WTC11 (cell line): ENCODE data around the gene CDH2. TPM values are rescaled to one million over a fixed set of nuclear protein-coding genes. Genes with fewer than 3 reads are reported as not detected.

Experiments used
- ATAC-seq: fragments of 200-7000 bp; cut with Tn5 transposase; 2 replicates; pipeline ENCODE4 v1.10.0; 2021; ENCODE audit warnings: mild to moderate bottlenecking, moderate library complexity
- CTCF ChIA-PET: fragments of 300-600 bp; sonication (Branson Sonifier 250); formaldehyde crosslinking; loops from one replicate; lab custom pipeline; 2021; ENCODE audit warnings: antibody characterized with exemption; lab: Charles Lee
- POLR2A ChIA-PET: fragments of 350-600 bp; sonication (Branson Sonifier 250); formaldehyde crosslinking; loops from one replicate; lab custom pipeline; 2021; ENCODE audit warnings: antibody characterized with exemption; lab: Charles Lee
- DNase-seq: peaks from one replicate; pipeline ENCODE4 v3.0.0; 2021; ENCODE audit warnings: low spot score
- H3K27ac Mint-ChIP-seq: 2 replicates; pipeline ENCODE4 v1.8.0; 2021; ENCODE audit warnings: mixed read lengths
- H3K27me3 Mint-ChIP-seq: 2 replicates; pipeline ENCODE4 v1.8.0; 2021; ENCODE audit warnings: low read depth, mild to moderate bottlenecking, moderate library complexity, mixed read lengths
- H3K36me3 Mint-ChIP-seq: 2 replicates; pipeline ENCODE4 v1.8.0; 2021; ENCODE audit warnings: mixed read lengths
- H3K4me1 Mint-ChIP-seq: 2 replicates; pipeline ENCODE4 v1.8.0; 2022; ENCODE audit warnings: mixed read lengths
- H3K4me3 Mint-ChIP-seq: 2 replicates; pipeline ENCODE4 v1.8.0; 2021; ENCODE audit warnings: mild to moderate bottlenecking, moderate library complexity, mixed read lengths
- H3K9me3 Mint-ChIP-seq: 2 replicates; pipeline ENCODE4 v1.8.0; 2021; ENCODE audit warnings: mixed read lengths
- CREB1 ChIP-seq: sonication (generic); formaldehyde crosslinking; IDR thresholded peaks from 2 replicates; pipeline ENCODE4 v1.8.0; 2023; ENCODE audit warnings: mild to moderate bottlenecking, missing genetic modification reagents
- GTF2I ChIP-seq: fragments of 250-450 bp; sonication (Bioruptor Pico); conservative IDR thresholded peaks from 2 replicates; pipeline ENCODE4 v1.4.0; 2021; ENCODE audit warnings: mild to moderate bottlenecking
- KAT7 ChIP-seq: sonication (generic); formaldehyde crosslinking; IDR thresholded peaks from 2 replicates; pipeline ENCODE4 v1.8.1; 2023; ENCODE audit warnings: missing genetic modification reagents, mild to moderate bottlenecking, borderline replicate concordance
- MXD4 ChIP-seq: fragments of 250-450 bp; sonication (Bioruptor Pico); IDR thresholded peaks from 2 replicates; pipeline ENCODE4 v1.8.0; 2021; ENCODE audit warnings: mild to moderate bottlenecking, moderate library complexity, borderline replicate concordance
- NFYB ChIP-seq: sonication (generic); formaldehyde crosslinking; conservative IDR thresholded peaks from 2 replicates; pipeline ENCODE4 v1.8.0; 2022; ENCODE audit warnings: low read depth, missing genetic modification reagents
- NR1H2 ChIP-seq: sonication (generic); formaldehyde crosslinking; IDR thresholded peaks from 2 replicates; pipeline ENCODE4 v1.9.0; 2021; ENCODE audit warnings: mild to moderate bottlenecking, moderate library complexity, missing genetic modification reagents
- OVOL2 ChIP-seq: fragments of 250-450 bp; sonication (Bioruptor Pico); IDR thresholded peaks from 2 replicates; pipeline ENCODE4 v1.9.0; 2021; ENCODE audit warnings: mild to moderate bottlenecking, borderline replicate concordance
- ZNF121 ChIP-seq: sonication (generic); formaldehyde crosslinking; IDR thresholded peaks from 2 replicates; pipeline ENCODE4 v1.8.0; 2023; ENCODE audit warnings: missing genetic modification reagents
- ZNF232 ChIP-seq: sonication (generic); formaldehyde crosslinking; IDR thresholded peaks from 2 replicates; pipeline ENCODE4 v1.8.0; 2022; ENCODE audit warnings: mild to moderate bottlenecking, missing genetic modification reagents
- ZNF396 ChIP-seq: fragments of 250-450 bp; sonication (Bioruptor Pico); IDR thresholded peaks from 2 replicates; pipeline ENCODE4 v1.8.0; 2021; ENCODE audit warnings: mild to moderate bottlenecking, moderate library complexity, borderline replicate concordance
- total RNA-seq: library from RNA; stranded (reverse); gene quantifications from 3 replicates; pipeline ENCODE4 v1.2.3, GENCODE V29; 2021
- TF ChIP-seq, protein P1 (sequence below): sonication (generic); formaldehyde crosslinking; IDR thresholded peaks from 2 replicates; pipeline ENCODE4 v1.8.0; 2022; ENCODE audit warnings: missing genetic modification reagents
- TF ChIP-seq, protein P2 (sequence below): sonication (generic); formaldehyde crosslinking; IDR thresholded peaks from 2 replicates; pipeline ENCODE4 v1.8.1; 2022; ENCODE audit warnings: mild to moderate bottlenecking, moderate library complexity, missing genetic modification reagents
- TF ChIP-seq, protein P3 (sequence below): sonication (generic); formaldehyde crosslinking; IDR thresholded peaks from 2 replicates; pipeline ENCODE4 v1.8.1; 2022; ENCODE audit warnings: low read depth, mild to moderate bottlenecking, moderate library complexity, missing genetic modification reagents, borderline replicate concordance
- TF ChIP-seq, protein P4 (sequence below): fragments of 250-450 bp; sonication (Bioruptor Pico); IDR thresholded peaks from 2 replicates; pipeline ENCODE4 v1.9.0; 2021; ENCODE audit warnings: moderate library complexity, mild to moderate bottlenecking, inconsistent platforms, borderline replicate concordance
- TF ChIP-seq, protein P5 (sequence below): sonication (generic); formaldehyde crosslinking; IDR thresholded peaks from 2 replicates; pipeline ENCODE4 v1.8.0; 2022; ENCODE audit warnings: mild to moderate bottlenecking, missing genetic modification reagents
- TF ChIP-seq, protein P6 (sequence below): sonication (generic); formaldehyde crosslinking; IDR thresholded peaks from 2 replicates; pipeline ENCODE4 v1.8.1; 2023; ENCODE audit warnings: mild to moderate bottlenecking, missing genetic modification reagents, moderate library complexity
- TF ChIP-seq, protein P7 (sequence below): fragments of 250-450 bp; sonication (Bioruptor Pico); IDR thresholded peaks from 2 replicates; pipeline ENCODE4 v2.1.2; 2022; ENCODE audit warnings: mild to moderate bottlenecking, moderate library complexity

CDH2 gene
- total RNA-seq, 1 experiment from 2014 or later: 17.3 TPM

DNA sequence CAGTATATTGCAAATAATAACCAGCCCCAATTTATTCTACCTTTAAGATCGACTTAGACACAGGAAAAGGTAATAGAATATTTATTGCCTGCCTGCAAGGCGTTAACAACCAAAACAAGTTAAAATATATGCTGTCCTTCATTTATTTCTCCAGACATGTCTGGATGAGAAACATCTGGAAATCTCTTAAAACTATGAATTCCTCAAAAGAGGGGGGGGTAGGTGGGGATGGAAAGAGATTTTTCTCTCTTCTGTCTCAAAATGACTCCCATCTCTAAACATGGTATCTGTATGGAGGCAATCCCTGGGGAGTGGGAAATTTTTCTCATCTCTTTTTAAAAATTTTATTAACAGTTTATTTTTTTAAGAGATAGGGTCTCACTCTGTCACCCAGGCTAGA is 113.0 kb downstream of the CDH2 start:
- ATAC-seq: no peak
- Mint-ChIP-seq H3K4me1 (peaks cover 15% of the 10 kb centered on the region), H3K27me3 (no peaks in the 10 kb centered on the region), H3K27ac (no peak overlapping the region), H3K9me3 (peaks cover 14% of the 10 kb centered on the region), H3K4me3 (no peak overlapping the region), H3K36me3 (peaks cover 2% of the 10 kb centered on the region; the same call in 1 of the 2 replicates)
- POLR2A ChIA-PET: no interaction called here
- CTCF ChIA-PET: no interaction called here
- DNase-seq: no peak
- TF ChIP-seq CREB1 (CRISPR knock-in tag): no peak
- TF ChIP-seq, protein P1, sequence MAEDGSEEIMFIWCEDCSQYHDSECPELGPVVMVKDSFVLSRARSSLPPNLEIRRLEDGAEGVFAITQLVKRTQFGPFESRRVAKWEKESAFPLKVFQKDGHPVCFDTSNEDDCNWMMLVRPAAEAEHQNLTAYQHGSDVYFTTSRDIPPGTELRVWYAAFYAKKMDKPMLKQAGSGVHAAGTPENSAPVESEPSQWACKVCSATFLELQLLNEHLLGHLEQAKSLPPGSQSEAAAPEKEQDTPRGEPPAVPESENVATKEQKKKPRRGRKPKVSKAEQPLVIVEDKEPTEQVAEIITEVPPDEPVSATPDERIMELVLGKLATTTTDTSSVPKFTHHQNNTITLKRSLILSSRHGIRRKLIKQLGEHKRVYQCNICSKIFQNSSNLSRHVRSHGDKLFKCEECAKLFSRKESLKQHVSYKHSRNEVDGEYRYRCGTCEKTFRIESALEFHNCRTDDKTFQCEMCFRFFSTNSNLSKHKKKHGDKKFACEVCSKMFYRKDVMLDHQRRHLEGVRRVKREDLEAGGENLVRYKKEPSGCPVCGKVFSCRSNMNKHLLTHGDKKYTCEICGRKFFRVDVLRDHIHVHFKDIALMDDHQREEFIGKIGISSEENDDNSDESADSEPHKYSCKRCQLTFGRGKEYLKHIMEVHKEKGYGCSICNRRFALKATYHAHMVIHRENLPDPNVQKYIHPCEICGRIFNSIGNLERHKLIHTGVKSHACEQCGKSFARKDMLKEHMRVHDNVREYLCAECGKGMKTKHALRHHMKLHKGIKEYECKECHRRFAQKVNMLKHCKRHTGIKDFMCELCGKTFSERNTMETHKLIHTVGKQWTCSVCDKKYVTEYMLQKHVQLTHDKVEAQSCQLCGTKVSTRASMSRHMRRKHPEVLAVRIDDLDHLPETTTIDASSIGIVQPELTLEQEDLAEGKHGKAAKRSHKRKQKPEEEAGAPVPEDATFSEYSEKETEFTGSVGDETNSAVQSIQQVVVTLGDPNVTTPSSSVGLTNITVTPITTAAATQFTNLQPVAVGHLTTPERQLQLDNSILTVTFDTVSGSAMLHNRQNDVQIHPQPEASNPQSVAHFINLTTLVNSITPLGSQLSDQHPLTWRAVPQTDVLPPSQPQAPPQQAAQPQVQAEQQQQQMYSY: no peak
- TF ChIP-seq, protein P2, sequence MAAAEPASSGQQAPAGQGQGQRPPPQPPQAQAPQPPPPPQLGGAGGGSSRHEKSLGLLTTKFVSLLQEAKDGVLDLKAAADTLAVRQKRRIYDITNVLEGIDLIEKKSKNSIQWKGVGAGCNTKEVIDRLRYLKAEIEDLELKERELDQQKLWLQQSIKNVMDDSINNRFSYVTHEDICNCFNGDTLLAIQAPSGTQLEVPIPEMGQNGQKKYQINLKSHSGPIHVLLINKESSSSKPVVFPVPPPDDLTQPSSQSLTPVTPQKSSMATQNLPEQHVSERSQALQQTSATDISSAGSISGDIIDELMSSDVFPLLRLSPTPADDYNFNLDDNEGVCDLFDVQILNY: no peak
- TF ChIP-seq ZNF396 (CRISPR knock-in tag): no peak
- no peak for TF ChIP-seq NFYB (CRISPR knock-in tag)
- no peak for TF ChIP-seq NR1H2 (CRISPR knock-in tag)
- no peak for TF ChIP-seq ZNF121 (CRISPR knock-in tag)

DNA sequence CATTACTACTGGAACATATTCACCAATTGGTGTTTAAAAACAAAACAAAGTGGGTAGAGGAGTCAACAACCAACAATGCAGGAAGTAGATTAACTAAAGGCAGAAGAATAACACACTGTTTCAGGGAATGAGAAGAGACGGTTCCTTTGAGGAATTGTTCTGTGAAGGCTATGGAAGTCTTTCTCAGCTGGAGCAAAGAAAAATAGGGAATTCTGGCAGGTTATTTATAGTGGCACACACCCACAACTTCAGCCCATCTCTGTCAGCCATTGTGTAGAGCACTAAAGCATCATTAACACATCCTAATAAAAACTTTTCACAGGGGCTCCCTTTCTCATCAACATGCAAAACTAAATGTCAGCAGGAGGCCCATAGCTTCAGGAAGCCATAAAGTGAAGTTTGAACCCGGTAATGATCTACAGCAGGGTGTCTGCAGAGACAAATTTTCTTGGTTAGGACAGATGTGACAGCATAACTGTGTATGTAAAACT is 113.6 kb downstream of the CDH2 start:
- Mint-ChIP-seq H3K27me3 (no peaks in the 10 kb centered on the region), H3K36me3 (peaks cover 2% of the 10 kb centered on the region; the same call in 1 of the 2 replicates), H3K27ac (no peak overlapping the region), H3K9me3 (peaks cover 14% of the 10 kb centered on the region), H3K4me3 (no peak overlapping the region), H3K4me1 (peaks cover 15% of the 10 kb centered on the region)
- ATAC-seq (no peak; the same call in 1 of the 2 replicates), DNase-seq (no peak)
- TF ChIP-seq, protein P3, sequence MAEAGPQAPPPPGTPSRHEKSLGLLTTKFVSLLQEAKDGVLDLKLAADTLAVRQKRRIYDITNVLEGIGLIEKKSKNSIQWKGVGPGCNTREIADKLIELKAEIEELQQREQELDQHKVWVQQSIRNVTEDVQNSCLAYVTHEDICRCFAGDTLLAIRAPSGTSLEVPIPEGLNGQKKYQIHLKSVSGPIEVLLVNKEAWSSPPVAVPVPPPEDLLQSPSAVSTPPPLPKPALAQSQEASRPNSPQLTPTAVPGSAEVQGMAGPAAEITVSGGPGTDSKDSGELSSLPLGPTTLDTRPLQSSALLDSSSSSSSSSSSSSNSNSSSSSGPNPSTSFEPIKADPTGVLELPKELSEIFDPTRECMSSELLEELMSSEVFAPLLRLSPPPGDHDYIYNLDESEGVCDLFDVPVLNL (CRISPR knock-in tag): no peak
- TF ChIP-seq, protein P4, sequence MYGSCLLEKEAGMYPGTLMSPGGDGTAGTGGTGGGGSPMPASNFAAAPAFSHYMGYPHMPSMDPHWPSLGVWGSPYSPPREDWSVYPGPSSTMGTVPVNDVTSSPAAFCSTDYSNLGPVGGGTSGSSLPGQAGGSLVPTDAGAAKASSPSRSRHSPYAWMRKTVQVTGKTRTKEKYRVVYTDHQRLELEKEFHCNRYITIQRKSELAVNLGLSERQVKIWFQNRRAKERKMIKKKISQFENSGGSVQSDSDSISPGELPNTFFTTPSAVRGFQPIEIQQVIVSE (CRISPR knock-in tag): no peak
- TF ChIP-seq GTF2I (CRISPR knock-in tag) (no peak), MXD4 (CRISPR knock-in tag) (no peak), ZNF232 (no peak), KAT7 (no peak)
- TF ChIP-seq, protein P5, sequence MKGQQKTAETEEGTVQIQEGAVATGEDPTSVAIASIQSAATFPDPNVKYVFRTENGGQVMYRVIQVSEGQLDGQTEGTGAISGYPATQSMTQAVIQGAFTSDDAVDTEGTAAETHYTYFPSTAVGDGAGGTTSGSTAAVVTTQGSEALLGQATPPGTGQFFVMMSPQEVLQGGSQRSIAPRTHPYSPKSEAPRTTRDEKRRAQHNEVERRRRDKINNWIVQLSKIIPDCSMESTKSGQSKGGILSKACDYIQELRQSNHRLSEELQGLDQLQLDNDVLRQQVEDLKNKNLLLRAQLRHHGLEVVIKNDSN (CRISPR knock-in tag): no peak
- TF ChIP-seq, protein P6, sequence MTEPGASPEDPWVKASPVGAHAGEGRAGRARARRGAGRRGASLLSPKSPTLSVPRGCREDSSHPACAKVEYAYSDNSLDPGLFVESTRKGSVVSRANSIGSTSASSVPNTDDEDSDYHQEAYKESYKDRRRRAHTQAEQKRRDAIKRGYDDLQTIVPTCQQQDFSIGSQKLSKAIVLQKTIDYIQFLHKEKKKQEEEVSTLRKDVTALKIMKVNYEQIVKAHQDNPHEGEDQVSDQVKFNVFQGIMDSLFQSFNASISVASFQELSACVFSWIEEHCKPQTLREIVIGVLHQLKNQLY (CRISPR knock-in tag): no peak
- CTCF ChIA-PET: no interaction called here
- POLR2A ChIA-PET: no interaction called here

DNA sequence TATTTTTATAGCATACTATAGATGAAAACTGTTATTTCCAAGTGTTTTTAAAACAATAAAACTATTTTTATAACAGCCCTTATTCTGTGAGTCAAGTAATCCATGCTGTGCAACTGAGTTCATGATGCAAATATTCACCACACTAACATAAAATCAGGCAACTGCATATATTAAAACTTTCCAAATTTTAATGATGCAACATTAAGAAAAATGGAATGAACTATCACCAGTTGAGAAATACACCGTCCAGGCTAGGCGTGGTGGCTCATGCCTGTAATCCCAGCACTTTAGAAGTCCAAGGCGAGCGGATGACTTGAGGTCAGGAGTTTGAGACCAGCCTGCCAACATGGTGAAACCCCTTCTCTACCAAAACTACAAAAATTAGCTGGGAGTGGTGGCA is 114.5 kb downstream of the CDH2 start:
- no peak for ATAC-seq
- no peak for DNase-seq
- no peak overlapping the region for H3K27ac Mint-ChIP-seq
- peaks cover 13% of the 10 kb centered on the region for H3K9me3 Mint-ChIP-seq
- ChIA-PET POLR2A (no interaction called here), CTCF (no interaction called here)
- H3K4me1 Mint-ChIP-seq: peaks cover 15% of the 10 kb centered on the region
- H3K36me3 Mint-ChIP-seq: peaks cover 2% of the 10 kb centered on the region; the same call in 1 of the 2 replicates
- H3K4me3 Mint-ChIP-seq: no peak overlapping the region
- H3K27me3 Mint-ChIP-seq: no peaks in the 10 kb centered on the region
- TF ChIP-seq, protein P7, sequence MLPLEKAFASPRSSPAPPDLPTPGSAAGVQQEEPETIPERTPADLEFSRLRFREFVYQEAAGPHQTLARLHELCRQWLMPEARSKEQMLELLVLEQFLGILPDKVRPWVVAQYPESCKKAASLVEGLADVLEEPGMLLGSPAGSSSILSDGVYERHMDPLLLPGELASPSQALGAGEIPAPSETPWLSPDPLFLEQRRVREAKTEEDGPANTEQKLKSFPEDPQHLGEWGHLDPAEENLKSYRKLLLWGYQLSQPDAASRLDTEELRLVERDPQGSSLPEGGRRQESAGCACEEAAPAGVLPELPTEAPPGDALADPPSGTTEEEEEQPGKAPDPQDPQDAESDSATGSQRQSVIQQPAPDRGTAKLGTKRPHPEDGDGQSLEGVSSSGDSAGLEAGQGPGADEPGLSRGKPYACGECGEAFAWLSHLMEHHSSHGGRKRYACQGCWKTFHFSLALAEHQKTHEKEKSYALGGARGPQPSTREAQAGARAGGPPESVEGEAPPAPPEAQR (CRISPR knock-in tag): no peak
- TF ChIP-seq, protein P6 (CRISPR knock-in tag): no peak
- TF ChIP-seq OVOL2 (CRISPR knock-in tag): no peak
- TF ChIP-seq, all 79 proteins: peak for 0
